ENCODE results near the gene HRCT1. TPM values are rescaled to one million over a fixed set of nuclear protein-coding genes. Genes with fewer than 3 reads are reported as not detected.

HRCT1 gene
- total RNA-seq, 1 experiment from 2014 or later: not detected

GRCh38 chr9:35868933-35869332 lies 37.1 kb upstream of the HRCT1 start:
- peaks cover 0 to 3% (median 1%) of the 10 kb centered on the region in 3 experiments; a peak in 4 of 7 replicates for H3K36me3 Mint-ChIP-seq (ENCODE audit: insufficient read depth in 1 of 3, low read depth in 3 of 3)
- H2BK120ac ChIP-seq (ENCODE audit: low read depth, low read length, poor library complexity, severe bottlenecking): no peak overlapping the region
- no peak for TF ChIP-seq CTCF (conservative IDR thresholded peaks at IDR 0.05)
- no peak overlapping the region for H3K4me3 Mint-ChIP-seq
- no peak overlapping the region for H2BK12ac ChIP-seq (ENCODE audit: insufficient read length, low read depth, low read length)
- peaks cover 3% of the 10 kb centered on the region; the same call in 1 of the 2 replicates for H3K27me3 Mint-ChIP-seq (ENCODE audit: low read depth)
- no peak overlapping the region for H3T11ph ChIP-seq (ENCODE audit: low read length)
- H2AK5ac ChIP-seq (ENCODE audit: insufficient read length, low read length): no peak overlapping the region
- no peak overlapping the region for H2AFZ ChIP-seq (ENCODE audit: low read length)
- H2BK20ac ChIP-seq (ENCODE audit: low read depth, low read length, poor library complexity, severe bottlenecking): no peak overlapping the region
- H3K18ac ChIP-seq (ENCODE audit: insufficient read length, low read depth, low read length): peak overlapping the region; percentile 77
- no peak overlapping the region for H4K8ac ChIP-seq (replicated peaks; ENCODE audit: insufficient read length, low read depth, low read length)
- no CpG with 5 or more reads among the region's 2 CpGs for WGBS (ENCODE audit: extremely low coverage, insufficient read length, low lambda C conversion rate)
- no peaks in the 10 kb centered on the region for H3K79me1 ChIP-seq (ENCODE audit: insufficient read depth, low read depth, low read length, poor library complexity, severe bottlenecking)
- H3K23ac ChIP-seq (ENCODE audit: insufficient read length, low read depth, low read length): no peak overlapping the region
- no peak overlapping the region for H3K27ac ChIP-seq (ENCODE audit: insufficient read length, low read depth, low read length)
- no peaks in the 10 kb centered on the region for H3K9me3 Mint-ChIP-seq
- H4K20me1 ChIP-seq (ENCODE audit: control insufficient read depth, insufficient read depth, insufficient read length): no peaks in the 10 kb centered on the region
- no peaks in the 10 kb centered on the region for H3K23me2 ChIP-seq (ENCODE audit: insufficient read length, low read depth, low read length, poor library complexity, severe bottlenecking)
- no peak overlapping the region for H2BK5ac ChIP-seq (ENCODE audit: insufficient read length, low read length)
- no peak overlapping the region for H3K4ac ChIP-seq (ENCODE audit: low read depth, low read length)
- H4K91ac ChIP-seq (ENCODE audit: insufficient read length, low read depth, low read length): no peak overlapping the region
- no peak overlapping the region for H3K4me2 ChIP-seq (ENCODE audit: insufficient read depth, insufficient read length, low read length)
- no peaks in the 10 kb centered on the region for H3K79me2 ChIP-seq (ENCODE audit: insufficient read depth, low read length)
- 0 out of 2 replicates have a peak overlapping the region, but pooled peaks have one; percentile 32 for H3K14ac ChIP-seq (ENCODE audit: insufficient read depth, low read length)
- H3K9ac ChIP-seq (ENCODE audit: extremely low read depth, insufficient read length, low read length): no peak overlapping the region
- no peak overlapping the region for H4K5ac ChIP-seq (ENCODE audit: insufficient read length, low read depth, low read length)
- H3K4me1 ChIP-seq (ENCODE audit: insufficient read depth, low read length): peaks cover 7% of the 10 kb centered on the region; the same call in 1 of the 2 replicates
- peak overlapping the region in 2 of 3 experiments; percentile 16 to 45; a peak in 4 of 7 replicates for H3K27ac Mint-ChIP-seq
- no peak overlapping the region for H2BK15ac ChIP-seq (ENCODE audit: low read depth, low read length)
- H3K4me1 Mint-ChIP-seq: peaks cover 16% of the 10 kb centered on the region in 2 experiments
- no peaks in the 10 kb centered on the region for H3K9me3 ChIP-seq (ENCODE audit: control insufficient read depth, low read depth, low read length)
- no peak overlapping the region for H3K56ac ChIP-seq (ENCODE audit: insufficient read length, low read depth, low read length)
- no peaks in the 10 kb centered on the region for H3K27me3 ChIP-seq (ENCODE audit: insufficient read depth, low read length)
- DNase-seq: no peak

Measured in H9 (cell line).